Endothelial cell of umbilical vein (primary cell): ENCODE results near the gene CAMTA1. TPM values are rescaled to one million over a fixed set of nuclear protein-coding genes. Genes with fewer than 3 reads are reported as not detected.

Experiments
- BruUV-seq: library from RNA; stranded (reverse); fragments of 400-500 nt; replicated peaks from 2 replicates; lab custom pipeline; 2021; lab: Mats Ljungman, UMichigan
- CTCF ChIA-PET: fragments of 300-600, 350-600 bp; sonication (Branson Sonifier 250); formaldehyde crosslinking; loops from one replicate; lab custom pipeline; 2021; ENCODE audit warnings: antibody characterized with exemption, inconsistent platforms; lab: Charles Lee
- POLR2A ChIA-PET: fragments of 300-600, 350-600 bp; sonication (Branson Sonifier 250); formaldehyde crosslinking; loops from one replicate; lab custom pipeline; 2021; ENCODE audit warnings: antibody characterized with exemption, inconsistent platforms; lab: Charles Lee
- DNase-seq: peaks from one replicate; pipeline ENCODE4 v3.0.0-alpha.2; 2011; ENCODE audit warnings: low read depth, low spot score
- FAIRE-seq: peaks from 2 replicates; lab custom pipeline; 2011; peaks lifted over from hg19 to GRCh38; lab: Jason Lieb, UNC
- H2AFZ ChIP-seq: 2 replicates; pipeline ENCODE4 v1.6.0; 2012; ENCODE audit warnings: low read depth, low read length, control low read depth, inconsistent platforms
- H3K27ac ChIP-seq: 2 replicates; pipeline ENCODE4 v1.5.1; 2011; ENCODE audit warnings: low read depth, mild to moderate bottlenecking, control low read depth, low read length, moderate library complexity; ENCODE audit not compliant: insufficient read depth
- H3K27me3 ChIP-seq, 2 experiments: 2 replicates each; pipeline versions ENCODE4 v1.6.0 to v1.6.1; 2011; ENCODE audit warnings: low read length in 2 of 2, mixed read lengths in 1 of 2; ENCODE audit not compliant: control insufficient read depth in 2 of 2, insufficient read depth in 2 of 2
- H3K36me3 ChIP-seq, 2 experiments: 2 replicates in 1 of 2; 3 replicates in 1 of 2; pipeline ENCODE4 v1.5.1; 2011; ENCODE audit warnings: low read length in 2 of 2, mild to moderate bottlenecking in 1 of 2, moderate library complexity in 1 of 2; ENCODE audit not compliant: control insufficient read depth in 2 of 2, insufficient read depth in 2 of 2; ENCODE audit errors: extremely low read depth in 1 of 2
- H3K4me1 ChIP-seq: 3 replicates; pipeline ENCODE4 v1.5.1; 2011; ENCODE audit warnings: mild to moderate bottlenecking, low read length; ENCODE audit not compliant: control insufficient read depth, insufficient read depth; ENCODE audit errors: extremely low read depth
- H3K4me2 ChIP-seq: 2 replicates; pipeline ENCODE4 v1.6.1; 2011; ENCODE audit warnings: low read length, control low read depth, mixed read lengths; ENCODE audit not compliant: insufficient read depth
- H3K4me3 ChIP-seq, 3 experiments: fragments of 200-600 bp in 1 of 3; sonication (generic), shearing (Covaris generic) in 1 of 3; replicated peaks in 1 of 3; 2 replicates each; pipeline ENCODE4 v1.5.1; 2011 to 2016; ENCODE audit warnings: control low read depth in 3 of 3, low read length in 3 of 3, mild to moderate bottlenecking in 2 of 3, inconsistent platforms in 1 of 3, low read depth in 1 of 3, moderate library complexity in 1 of 3; ENCODE audit not compliant: insufficient read depth in 1 of 3
- H3K79me2 ChIP-seq: 2 replicates; pipeline ENCODE4 v1.6.0; 2012; ENCODE audit warnings: low read length, inconsistent platforms; ENCODE audit not compliant: control insufficient read depth, insufficient read depth
- H3K9ac ChIP-seq: replicated peaks from 2 replicates; pipeline ENCODE3; 2011; ENCODE audit warnings: low read length, control low read depth; ENCODE audit not compliant: insufficient read depth; ENCODE audit errors: extremely low read depth
- H3K9me1 ChIP-seq: replicated peaks from 3 replicates; pipeline ENCODE4 v1.6.0; 2011; ENCODE audit warnings: mild to moderate bottlenecking, low read length; ENCODE audit not compliant: control insufficient read depth, insufficient read depth; ENCODE audit errors: extremely low read depth
- H3K9me3 ChIP-seq: replicated peaks from 2 replicates; pipeline ENCODE4 v1.5.1; 2012; ENCODE audit warnings: low read length, inconsistent platforms; ENCODE audit not compliant: control insufficient read depth, insufficient read depth
- H4K20me1 ChIP-seq: replicated peaks from 2 replicates; pipeline ENCODE3; 2011; ENCODE audit warnings: mild to moderate bottlenecking, low read length; ENCODE audit not compliant: control insufficient read depth, insufficient read depth; ENCODE audit errors: extremely low read depth
- CTCF ChIP-seq, 2 donors: IDR thresholded peaks; 1 replicate in 1 of 2; 2 replicates in 1 of 2; pipeline ENCODE4 v1.5.1; 2011; ENCODE audit warnings: low read length in 2 of 2, mild to moderate bottlenecking in 2 of 2, moderate library complexity in 2 of 2, control low read depth in 1 of 2, inconsistent platforms in 1 of 2, low read depth in 1 of 2; ENCODE audit not compliant: insufficient read depth in 1 of 2; ENCODE audit errors: extremely low read depth in 1 of 2
- EZH2 ChIP-seq: IDR thresholded peaks from 2 replicates; pipeline ENCODE4 v1.6.1; 2012; ENCODE audit warnings: borderline replicate concordance, low read depth, mild to moderate bottlenecking, moderate library complexity, low read length, inconsistent platforms; ENCODE audit not compliant: severe bottlenecking
- FOS ChIP-seq: IDR thresholded peaks from 2 replicates; pipeline ENCODE4 v1.6.1; 2011; ENCODE audit warnings: mild to moderate bottlenecking, low read length, moderate library complexity, borderline replicate concordance; ENCODE audit not compliant: insufficient read depth
- GATA2 ChIP-seq: IDR thresholded peaks from 2 replicates; pipeline ENCODE4 v1.7.0; 2011; ENCODE audit warnings: low read depth, mild to moderate bottlenecking, moderate library complexity, mixed read lengths, low read length; ENCODE audit not compliant: insufficient read length, insufficient read depth
- JUN ChIP-seq: IDR thresholded peaks from 2 replicates; pipeline ENCODE4 v1.6.1; 2011; ENCODE audit warnings: borderline replicate concordance, low read depth; ENCODE audit not compliant: insufficient read length, insufficient read depth
- MAX ChIP-seq: IDR thresholded peaks from 2 replicates; pipeline ENCODE4 v1.6.1; 2011; ENCODE audit not compliant: insufficient read depth, insufficient read length
- MYC ChIP-seq: IDR thresholded peaks from one replicate; pipeline ENCODE4 v1.6.1; 2011; ENCODE audit warnings: mild to moderate bottlenecking, low read depth, low read length
- POLR2A ChIP-seq: IDR thresholded peaks from 2 replicates; pipeline ENCODE4 v1.6.1; 2012; ENCODE audit warnings: low read depth, mild to moderate bottlenecking, control low read depth, low read length
- POLR2AphosphoS5 ChIP-seq: IDR thresholded peaks from 2 replicates; pipeline ENCODE4 v1.6.1; 2012; ENCODE audit warnings: low read depth, mild to moderate bottlenecking, control low read depth, low read length, moderate library complexity; ENCODE audit not compliant: insufficient read depth
- dilution Hi-C: fragments of 300-500 bp; cut with MboI; formaldehyde crosslinking; loops from one replicate; pipeline ENCODE4 v1.15.0; 2019; ENCODE audit warnings: low sequenced_read_pairs; ENCODE audit not compliant: extremely low pct_ligation_motif_present
- intact Hi-C: fragments of 100-400 bp; cut with micrococcal nuclease; formaldehyde crosslinking; loops from one replicate; pipeline ENCODE4 v1.10.0; 2022
- polyA plus RNA-seq, 4 experiments: library from polyadenylated mRNA; depleted of rRNA in 3 of 4; stranded (reverse) in 3 of 4; unstranded in 1 of 4; fragments of >200 nt; gene quantifications; 2 replicates each; pipeline versions ENCODE4 v1.2.1 to v1.2.3, GENCODE V29; 2011 to 2012; ENCODE audit warnings: missing spikeins in 1 of 4
- total RNA-seq: library from RNA; stranded (reverse); gene quantifications from 2 replicates; pipeline ENCODE4 v1.2.3, GENCODE V29; 2021

Gene CAMTA1
- total and polyA plus RNA-seq, 2 donors (not counting 3 experiments of a cell fraction or from before 2014, with no cell fraction given): 50.8 to 92.7 TPM

GRCh38 chr1:6906783-6907182 lies 121.5 kb downstream of the CAMTA1 start:
- TF ChIP-seq FOS (no peak), MYC (no peak), EZH2 (no peak), GATA2 (no peak), CTCF (IDR thresholded peaks at IDR 0.05; ENCODE audit: extremely low read depth in 1 of 2, insufficient read depth in 1 of 2, low read depth in 1 of 2, low read length in 2 of 2) (no peak), MAX (no peak), JUN (no peak), POLR2A (no peak), POLR2AphosphoS5 (no peak)
- H3K27ac ChIP-seq: no peak overlapping the region
- H3K9me1 ChIP-seq: no peaks in the 10 kb centered on the region
- dilution Hi-C loops: no loop called here
- H3K79me2 ChIP-seq: no peaks in the 10 kb centered on the region
- intact Hi-C loops: no loop called here
- no peaks in the 10 kb centered on the region for H3K36me3 ChIP-seq
- no peaks in the 10 kb centered on the region for H4K20me1 ChIP-seq
- H3K27me3 ChIP-seq: no peaks in the 10 kb centered on the region
- no peaks in the 10 kb centered on the region for H3K9me3 ChIP-seq
- H3K9ac ChIP-seq: no peak overlapping the region
- H3K4me2 ChIP-seq: no peak overlapping the region
- BruUV-seq: no TSS peak
- CTCF ChIA-PET: interaction anchor here (1.3 to 2.3 kb wide), 3 partner anchors 9 to 136 kb away, joined by 4 to 8 read pairs (median 4); no protein-coding TSS in a partner anchor
- H3K4me3 ChIP-seq: no peak overlapping the region
- H2AFZ ChIP-seq: no peak overlapping the region
- FAIRE-seq: no peak
- POLR2A ChIA-PET: no interaction called here
- no peak for DNase-seq
- H3K4me1 ChIP-seq: peaks cover 5% of the 10 kb centered on the region
